H1 (cell line): ENCODE results near the gene CDH7. TPM values are rescaled to one million over a fixed set of nuclear protein-coding genes. Genes with fewer than 3 reads are reported as not detected.

Experiments
- HDAC6 ChIP-seq: IDR thresholded peaks from one replicate; pipeline ENCODE4 v1.7.1; 2012; ENCODE audit warnings: low read depth, mild to moderate bottlenecking, inconsistent platforms, low read length, moderate library complexity
- polyA plus RNA-seq, 7 experiments: library from polyadenylated mRNA; depleted of rRNA in 3 of 7; stranded (reverse) in 5 of 7; unstranded in 2 of 7; fragments of >200 nt in 5 of 7; fragments of 200-250 nt in 2 of 7; gene quantifications; 1 replicate in 5 of 7; 2 replicates in 1 of 7; 4 replicates in 1 of 7; pipeline versions ENCODE4 v1.2.1 to v1.2.3, GENCODE V29; 2011 to 2013; ENCODE audit warnings: missing spikeins in 2 of 7, mixed read lengths in 2 of 7
- total RNA-seq: library from RNA; stranded (reverse); fragmentation: NEBNext Ultra II Directional; extraction: Animal tissue kit (Norgen Biotek cat#: 25700); gene quantifications from 2 replicates; pipeline ENCODE4 v1.2.1, GENCODE V29; 2021
- TF ChIP-seq, protein P1 (sequence below): IDR thresholded peaks from 2 replicates; pipeline ENCODE4 v1.6.1; 2011; ENCODE audit warnings: low read length, improper control_type of control experiment

CDH7 gene
- total and polyA plus RNA-seq, 2 of the 8 experiments (the other 6 are each of a cell fraction or from before 2014, with no cell fraction given), result 1.00 to 1.5 TPM

DNA sequence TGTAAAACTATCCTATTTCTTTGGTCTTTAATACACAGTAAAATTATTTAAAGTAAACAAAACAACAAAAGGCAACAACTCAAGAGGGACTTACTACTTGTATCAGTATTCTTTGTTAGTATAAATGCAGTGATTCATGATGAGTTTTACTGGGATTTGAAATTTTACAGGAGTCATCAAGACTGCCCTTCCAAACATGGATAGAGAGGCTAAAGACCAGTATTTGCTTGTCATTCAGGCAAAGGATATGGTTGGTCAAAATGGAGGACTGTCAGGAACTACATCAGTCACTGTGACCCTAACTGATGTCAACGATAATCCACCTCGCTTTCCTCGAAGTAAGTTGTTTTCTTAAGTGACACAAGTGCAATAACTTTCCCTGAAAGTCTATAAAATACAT, 71.1 kb downstream of the CDH7 start (continued):
- TF ChIP-seq, protein P1, sequence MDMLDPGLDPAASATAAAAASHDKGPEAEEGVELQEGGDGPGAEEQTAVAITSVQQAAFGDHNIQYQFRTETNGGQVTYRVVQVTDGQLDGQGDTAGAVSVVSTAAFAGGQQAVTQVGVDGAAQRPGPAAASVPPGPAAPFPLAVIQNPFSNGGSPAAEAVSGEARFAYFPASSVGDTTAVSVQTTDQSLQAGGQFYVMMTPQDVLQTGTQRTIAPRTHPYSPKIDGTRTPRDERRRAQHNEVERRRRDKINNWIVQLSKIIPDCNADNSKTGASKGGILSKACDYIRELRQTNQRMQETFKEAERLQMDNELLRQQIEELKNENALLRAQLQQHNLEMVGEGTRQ, result no peak
- TF ChIP-seq HDAC6, result no peak
